ENCODE data around the gene TMEM117. TPM values are rescaled to one million over a fixed set of nuclear protein-coding genes. Genes with fewer than 3 reads are reported as not detected.
"Not testable (repeated sequence)": the region's sequence is repeated elsewhere in the genome, so short reads cannot be mapped to it uniquely, and the experiment has no call there.

TMEM117 gene
- polyA plus RNA-seq, 1 donor, result 14.9 TPM

GRCh38 chr12:44174053-44174452, 338.2 kb downstream of the TMEM117 start:
- H3K4me3 ChIP-seq (ENCODE audit: low read length), result no peak overlapping the region
- H3K36me3 ChIP-seq (ENCODE audit: control insufficient read depth, insufficient read depth, low read length), result no peaks in the 10 kb centered on the region
- H3K27ac ChIP-seq (ENCODE audit: low read length), result no peak overlapping the region
- H3K4me1 ChIP-seq (ENCODE audit: control insufficient read depth, insufficient read depth, low read length), result no peaks in the 10 kb centered on the region
- no peak for DNase-seq
- H3K27me3 ChIP-seq (ENCODE audit: control insufficient read depth, insufficient read depth, low read length), result no peaks in the 10 kb centered on the region
- H3K9me3 ChIP-seq (ENCODE audit: control insufficient read depth, low read depth, low read length), result no peaks in the 10 kb centered on the region

GRCh38 chr12:44184499-44185206, 348.8 kb downstream of the TMEM117 start:
- Histone ChIP-seq H3K36me3 (ENCODE audit: control insufficient read depth, insufficient read depth, low read length) (no peaks in the 10 kb centered on the region), H3K4me3 (ENCODE audit: low read length) (no peak overlapping the region), H3K9me3 (ENCODE audit: control insufficient read depth, low read depth, low read length) (no peaks in the 10 kb centered on the region), H3K27ac (ENCODE audit: low read length) (no peak overlapping the region), H3K27me3 (ENCODE audit: control insufficient read depth, insufficient read depth, low read length) (no peaks in the 10 kb centered on the region), H3K4me1 (ENCODE audit: control insufficient read depth, insufficient read depth, low read length) (no peaks in the 10 kb centered on the region)
- 100% methylated on average over 3 of the region's 4 CpGs for WGBS (ENCODE audit: insufficient coverage, low lambda C conversion rate)
- no peak for DNase-seq

GRCh38 chr12:44193281-44193680, 357.4 kb downstream of the TMEM117 start:
- H3K4me1 ChIP-seq (ENCODE audit: control insufficient read depth, insufficient read depth, low read length), result no peaks in the 10 kb centered on the region
- H3K27me3 ChIP-seq (ENCODE audit: control insufficient read depth, insufficient read depth, low read length), result no peaks in the 10 kb centered on the region
- H3K4me3 ChIP-seq (ENCODE audit: low read length), result no peak overlapping the region
- H3K27ac ChIP-seq (ENCODE audit: low read length), result no peak overlapping the region
- DNase-seq, result no peak
- no peaks in the 10 kb centered on the region for H3K36me3 ChIP-seq (ENCODE audit: control insufficient read depth, insufficient read depth, low read length)
- no peaks in the 10 kb centered on the region for H3K9me3 ChIP-seq (ENCODE audit: control insufficient read depth, low read depth, low read length)
- 100% methylated on average over 1 of the region's 1 CpG for WGBS (ENCODE audit: insufficient coverage, low lambda C conversion rate)

GRCh38 chr12:44195719-44196118, 359.8 kb downstream of the TMEM117 start:
- not testable (repeated sequence) for DNase-seq; H3K27me3 ChIP-seq (ENCODE audit: control insufficient read depth, insufficient read depth, low read length); H3K4me1 ChIP-seq (ENCODE audit: control insufficient read depth, insufficient read depth, low read length); H3K36me3 ChIP-seq (ENCODE audit: control insufficient read depth, insufficient read depth, low read length); H3K27ac ChIP-seq (ENCODE audit: low read length); H3K4me3 ChIP-seq (ENCODE audit: low read length); H3K9me3 ChIP-seq (ENCODE audit: control insufficient read depth, low read depth, low read length)
- 83% methylated on average over 1 of the region's 1 CpG for WGBS (ENCODE audit: insufficient coverage, low lambda C conversion rate)

- Histone ChIP-seq H3K9me3 (ENCODE audit: control insufficient read depth, low read depth, low read length) (peaks cover 8% of the 10 kb centered on the region), H3K36me3 (ENCODE audit: control insufficient read depth, insufficient read depth, low read length) (no peaks in the 10 kb centered on the region), H3K4me1 (ENCODE audit: control insufficient read depth, insufficient read depth, low read length) (no peaks in the 10 kb centered on the region), H3K27ac (ENCODE audit: low read length) (no peak overlapping the region), H3K27me3 (ENCODE audit: control insufficient read depth, insufficient read depth, low read length) (no peaks in the 10 kb centered on the region), H3K4me3 (ENCODE audit: low read length) (no peak overlapping the region)
- DNase-seq, result no peak
- 89% methylated on average over 1 of the region's 5 CpGs for WGBS (ENCODE audit: insufficient coverage, low lambda C conversion rate)
Observed at GRCh38 chr12:44206045-44206444, 370.2 kb downstream of the TMEM117 start.

- WGBS (ENCODE audit: insufficient coverage, low lambda C conversion rate), result 40% methylated on average over 1 of the region's 4 CpGs
- no peak overlapping the region for H3K27ac ChIP-seq (ENCODE audit: low read length)
- H3K36me3 ChIP-seq (ENCODE audit: control insufficient read depth, insufficient read depth, low read length), result no peaks in the 10 kb centered on the region
- H3K4me3 ChIP-seq (ENCODE audit: low read length), result no peak overlapping the region
- no peaks in the 10 kb centered on the region for H3K27me3 ChIP-seq (ENCODE audit: control insufficient read depth, insufficient read depth, low read length)
- DNase-seq, result no peak
- no peaks in the 10 kb centered on the region for H3K9me3 ChIP-seq (ENCODE audit: control insufficient read depth, low read depth, low read length)
- no peaks in the 10 kb centered on the region for H3K4me1 ChIP-seq (ENCODE audit: control insufficient read depth, insufficient read depth, low read length)
Observed at GRCh38 chr12:44217146-44217883, 381.4 kb downstream of the TMEM117 start.

GRCh38 chr12:44223736-44224135, 387.9 kb downstream of the TMEM117 start:
- Histone ChIP-seq H3K4me3 (ENCODE audit: low read length) (no peak overlapping the region), H3K9me3 (ENCODE audit: control insufficient read depth, low read depth, low read length) (no peaks in the 10 kb centered on the region), H3K27me3 (ENCODE audit: control insufficient read depth, insufficient read depth, low read length) (no peaks in the 10 kb centered on the region), H3K4me1 (ENCODE audit: control insufficient read depth, insufficient read depth, low read length) (no peaks in the 10 kb centered on the region), H3K36me3 (ENCODE audit: control insufficient read depth, insufficient read depth, low read length) (no peaks in the 10 kb centered on the region), H3K27ac (ENCODE audit: low read length) (no peak overlapping the region)
- no peak for DNase-seq
- WGBS (ENCODE audit: insufficient coverage, low lambda C conversion rate), result 29% methylated on average over 1 of the region's 2 CpGs

GRCh38 chr12:44224399-44225148, 388.7 kb downstream of the TMEM117 start:
- no peaks in the 10 kb centered on the region for H3K36me3 ChIP-seq (ENCODE audit: control insufficient read depth, insufficient read depth, low read length)
- 83% methylated on average over 1 of the region's 4 CpGs for WGBS (ENCODE audit: insufficient coverage, low lambda C conversion rate)
- no peak for DNase-seq
- no peaks in the 10 kb centered on the region for H3K27me3 ChIP-seq (ENCODE audit: control insufficient read depth, insufficient read depth, low read length)
- no peaks in the 10 kb centered on the region for H3K4me1 ChIP-seq (ENCODE audit: control insufficient read depth, insufficient read depth, low read length)
- no peak overlapping the region for H3K27ac ChIP-seq (ENCODE audit: low read length)
- H3K4me3 ChIP-seq (ENCODE audit: low read length), result no peak overlapping the region
- H3K9me3 ChIP-seq (ENCODE audit: control insufficient read depth, low read depth, low read length), result no peaks in the 10 kb centered on the region

GRCh38 chr12:44225149-44225510, 389.2 kb downstream of the TMEM117 start:
- no peaks in the 10 kb centered on the region for H3K36me3 ChIP-seq (ENCODE audit: control insufficient read depth, insufficient read depth, low read length)
- no peaks in the 10 kb centered on the region for H3K9me3 ChIP-seq (ENCODE audit: control insufficient read depth, low read depth, low read length)
- H3K27ac ChIP-seq (ENCODE audit: low read length), result no peak overlapping the region
- H3K4me3 ChIP-seq (ENCODE audit: low read length), result no peak overlapping the region
- no peaks in the 10 kb centered on the region for H3K4me1 ChIP-seq (ENCODE audit: control insufficient read depth, insufficient read depth, low read length)
- no peak for DNase-seq
- no CpG with 5 or more reads among the region's 2 CpGs for WGBS (ENCODE audit: insufficient coverage, low lambda C conversion rate)
- H3K27me3 ChIP-seq (ENCODE audit: control insufficient read depth, insufficient read depth, low read length), result no peaks in the 10 kb centered on the region

GRCh38 chr12:44227616-44228015, 391.7 kb downstream of the TMEM117 start:
- no peaks in the 10 kb centered on the region for H3K36me3 ChIP-seq (ENCODE audit: control insufficient read depth, insufficient read depth, low read length)
- no peaks in the 10 kb centered on the region for H3K4me1 ChIP-seq (ENCODE audit: control insufficient read depth, insufficient read depth, low read length)
- no peaks in the 10 kb centered on the region for H3K27me3 ChIP-seq (ENCODE audit: control insufficient read depth, insufficient read depth, low read length)
- no peak for DNase-seq
- no peak overlapping the region for H3K4me3 ChIP-seq (ENCODE audit: low read length)
- WGBS (ENCODE audit: insufficient coverage, low lambda C conversion rate), result 80% methylated on average over 1 of the region's 2 CpGs
- no peaks in the 10 kb centered on the region for H3K9me3 ChIP-seq (ENCODE audit: control insufficient read depth, low read depth, low read length)
- no peak overlapping the region for H3K27ac ChIP-seq (ENCODE audit: low read length)
